HepG2 (cell line): Measurements from ENCODE around the gene C20orf204. TPM values are rescaled to one million over a fixed set of nuclear protein-coding genes. Genes with fewer than 3 reads are reported as not detected.

ENCODE experiments used
- ATF1 ChIP-seq: IDR thresholded peaks from 2 replicates; pipeline ENCODE4 v1.6.1; 2016; ENCODE audit warnings: mild to moderate bottlenecking, control low read depth
- ATM ChIP-seq: fragments of 450-650 bp; IDR thresholded peaks from 2 replicates; pipeline ENCODE4 v1.7.1; 2017; ENCODE audit warnings: mild to moderate bottlenecking, borderline replicate concordance
- FUBP1 ChIP-seq: sonication (generic); formaldehyde crosslinking; IDR thresholded peaks from 2 replicates; pipeline ENCODE4 v1.5.1; 2020; ENCODE audit warnings: missing genetic modification reagents, mild to moderate bottlenecking, borderline replicate concordance
- GMEB1 ChIP-seq: sonication (generic); formaldehyde crosslinking; IDR thresholded peaks from 2 replicates; pipeline ENCODE4 v1.5.1; 2020; ENCODE audit warnings: missing genetic modification reagents, mild to moderate bottlenecking, borderline replicate concordance
- HNRNPUL1 ChIP-seq: fragments of 200-400 bp; formaldehyde crosslinking; IDR thresholded peaks from 2 replicates; pipeline ENCODE4 v1.6.1; 2017; ENCODE audit warnings: low read depth, mild to moderate bottlenecking, low read length, moderate library complexity
- MTA3 ChIP-seq: sonication (generic); formaldehyde crosslinking; IDR thresholded peaks from 2 replicates; pipeline ENCODE4 v1.4.0; 2020; ENCODE audit warnings: missing genetic modification reagents
- MYC ChIP-seq: sonication (generic); formaldehyde crosslinking; IDR thresholded peaks from 2 replicates; pipeline ENCODE4 v1.9.0; 2021; ENCODE audit warnings: missing genetic modification reagents, borderline replicate concordance
- NFRKB ChIP-seq: fragments of 450-650 bp; IDR thresholded peaks from 2 replicates; pipeline ENCODE4 v1.6.1; 2017
- NONO ChIP-seq, 2 experiments: fragments of 450-650 bp in 1 of 2; sonication (generic) in 1 of 2; formaldehyde crosslinking in 1 of 2; IDR thresholded peaks in 1 of 2; conservative IDR thresholded peaks in 1 of 2; 2 replicates each; pipeline versions ENCODE4 v1.6.1 to v1.8.0; 2017 to 2022; ENCODE audit warnings: mild to moderate bottlenecking in 1 of 2, missing genetic modification reagents in 1 of 2, moderate library complexity in 1 of 2
- PHF5A ChIP-seq: IDR thresholded peaks from one replicate; pipeline ENCODE4 v1.6.1; 2018; ENCODE audit warnings: low read depth, missing genetic modification reagents; ENCODE audit not compliant: unreplicated experiment
- RAD21 ChIP-seq: fragments of 450-650 bp; formaldehyde crosslinking; IDR thresholded peaks from 2 replicates; pipeline ENCODE4 v1.5.0; 2020; ENCODE audit warnings: mild to moderate bottlenecking
- TBL1XR1 ChIP-seq: fragments of 150-350 bp; IDR thresholded peaks from 2 replicates; pipeline ENCODE4 v1.6.1; 2014; ENCODE audit warnings: borderline replicate concordance, low read length; ENCODE audit not compliant: partially characterized antibody
- THAP8 ChIP-seq: sonication (generic); formaldehyde crosslinking; IDR thresholded peaks from 2 replicates; pipeline ENCODE4 v1.5.1; 2020; ENCODE audit warnings: missing genetic modification reagents, mild to moderate bottlenecking, borderline replicate concordance
- THYN1 ChIP-seq: sonication (generic); formaldehyde crosslinking; IDR thresholded peaks from 2 replicates; pipeline ENCODE4 v1.8.1; 2023; ENCODE audit warnings: low read depth, mild to moderate bottlenecking, moderate library complexity, missing genetic modification reagents, borderline replicate concordance
- ZBTB42 ChIP-seq: sonication (generic); formaldehyde crosslinking; IDR thresholded peaks from 2 replicates; pipeline ENCODE4 v1.5.0; 2020; ENCODE audit warnings: mild to moderate bottlenecking, missing genetic modification reagents
- ZEB1 ChIP-seq: IDR thresholded peaks from 2 replicates; pipeline ENCODE4 v1.6.1; 2012; ENCODE audit warnings: mild to moderate bottlenecking, low read depth, inconsistent platforms; ENCODE audit not compliant: insufficient replicate concordance
- ZNF207 ChIP-seq: fragments of 450-650 bp; IDR thresholded peaks from 2 replicates; pipeline ENCODE4 v1.6.1; 2016; ENCODE audit warnings: antibody characterized with exemption, borderline replicate concordance
- ZNF232 ChIP-seq: sonication (generic); formaldehyde crosslinking; IDR thresholded peaks from 2 replicates; pipeline ENCODE4 v1.4.0; 2020; ENCODE audit warnings: missing genetic modification reagents, borderline replicate concordance
- ZNF281 ChIP-seq: sonication (generic); formaldehyde crosslinking; IDR thresholded peaks from 2 replicates; pipeline ENCODE4 v1.4.0; 2020; ENCODE audit warnings: missing genetic modification reagents, borderline replicate concordance
- ZNF670 ChIP-seq: sonication (generic); formaldehyde crosslinking; IDR thresholded peaks from 2 replicates; pipeline ENCODE4 v1.8.0; 2022; ENCODE audit warnings: mild to moderate bottlenecking, missing genetic modification reagents, borderline replicate concordance
- ZNF709 ChIP-seq: sonication (generic); formaldehyde crosslinking; IDR thresholded peaks from 2 replicates; pipeline ENCODE4 v1.5.0; 2020; ENCODE audit warnings: mild to moderate bottlenecking, missing genetic modification reagents
- ZSCAN20 ChIP-seq: sonication (generic); formaldehyde crosslinking; IDR thresholded peaks from 2 replicates; pipeline ENCODE4 v1.4.0; 2020; ENCODE audit warnings: missing genetic modification reagents, mild to moderate bottlenecking, borderline replicate concordance
- polyA plus RNA-seq, 8 experiments: library from polyadenylated mRNA; depleted of rRNA in 3 of 8; stranded (reverse) in 7 of 8; unstranded in 1 of 8; fragments of >200 nt; fragmentation: Illumina TruSeq in 4 of 8; extraction: Trizol in 4 of 8; gene quantifications; 2 replicates each; pipeline versions ENCODE4 v1.2.1 to v1.2.3, GENCODE V29; 2011 to 2016; ENCODE audit warnings: low read depth in 4 of 8, missing spikeins in 1 of 8, mixed read lengths in 1 of 8; ENCODE audit not compliant: insufficient read depth in 1 of 8
- total RNA-seq, 5 experiments: library from RNA; depleted of rRNA; stranded (reverse); fragments of >200 nt; fragmentation: Illumina TruSeq; extraction: Trizol; gene quantifications; 2 replicates each; pipeline ENCODE4 v1.2.3, GENCODE V29; 2016; ENCODE audit warnings: low read depth in 1 of 5

The C20orf204 gene
- total and polyA plus RNA-seq, 2 of the 13 experiments (the other 11 are each of a cell fraction or from before 2014, with no cell fraction given): 22.1 to 80.0 TPM

GRCh38 chr20:64062596-64063388 is 26.8 kb downstream of the C20orf204 start, which contains the start of gene TCEA2 (continued):
- TF ChIP-seq MYC (CRISPR knock-in tag) (peak; percentile 95), HNRNPUL1 (no peak), NONO (IDR thresholded peaks at IDR 0.05) (no peak), NONO (CRISPR knock-in tag; conservative IDR thresholded peaks at IDR 0.05) (peak; percentile 93), ZNF709 (peak; percentile 98), ZSCAN20 (CRISPR knock-in tag) (peak; percentile 16; the same call in 1 of the 2 replicates), GMEB1 (CRISPR knock-in tag) (peak; percentile 97), ZBTB42 (CRISPR knock-in tag) (peak; percentile 81), TBL1XR1 (peak; percentile 88), PHF5A (peak; percentile 99), THYN1 (CRISPR knock-in tag) (no peak), ZNF232 (CRISPR knock-in tag) (peak; percentile 91; the same call in 1 of the 2 replicates), ATF1 (CRISPR knock-in tag) (no peak), ATM (no peak), RAD21 (CRISPR knock-in tag) (peak; percentile 40; the same call in 1 of the 2 replicates), ZEB1 (peak; percentile 63), THAP8 (CRISPR knock-in tag) (peak; percentile 84), ZNF207 (no peak), ZNF281 (CRISPR knock-in tag) (peak; percentile 65; the same call in 1 of the 2 replicates), MTA3 (CRISPR knock-in tag) (peak; percentile 16; the same call in 1 of the 2 replicates), ZNF670 (CRISPR knock-in tag) (peak; percentile 98), FUBP1 (CRISPR knock-in tag) (no peak), NFRKB (no peak)
